Measurements from ENCODE around the gene TMEM203. TPM values are rescaled to one million over a fixed set of nuclear protein-coding genes. Genes with fewer than 3 reads are reported as not detected.
"Not testable (repeated sequence)": the region's sequence is repeated elsewhere in the genome, so short reads cannot be mapped to it uniquely, and the experiment has no call there.

Gene TMEM203
- 37.6 TPM for total RNA-seq

DNA sequence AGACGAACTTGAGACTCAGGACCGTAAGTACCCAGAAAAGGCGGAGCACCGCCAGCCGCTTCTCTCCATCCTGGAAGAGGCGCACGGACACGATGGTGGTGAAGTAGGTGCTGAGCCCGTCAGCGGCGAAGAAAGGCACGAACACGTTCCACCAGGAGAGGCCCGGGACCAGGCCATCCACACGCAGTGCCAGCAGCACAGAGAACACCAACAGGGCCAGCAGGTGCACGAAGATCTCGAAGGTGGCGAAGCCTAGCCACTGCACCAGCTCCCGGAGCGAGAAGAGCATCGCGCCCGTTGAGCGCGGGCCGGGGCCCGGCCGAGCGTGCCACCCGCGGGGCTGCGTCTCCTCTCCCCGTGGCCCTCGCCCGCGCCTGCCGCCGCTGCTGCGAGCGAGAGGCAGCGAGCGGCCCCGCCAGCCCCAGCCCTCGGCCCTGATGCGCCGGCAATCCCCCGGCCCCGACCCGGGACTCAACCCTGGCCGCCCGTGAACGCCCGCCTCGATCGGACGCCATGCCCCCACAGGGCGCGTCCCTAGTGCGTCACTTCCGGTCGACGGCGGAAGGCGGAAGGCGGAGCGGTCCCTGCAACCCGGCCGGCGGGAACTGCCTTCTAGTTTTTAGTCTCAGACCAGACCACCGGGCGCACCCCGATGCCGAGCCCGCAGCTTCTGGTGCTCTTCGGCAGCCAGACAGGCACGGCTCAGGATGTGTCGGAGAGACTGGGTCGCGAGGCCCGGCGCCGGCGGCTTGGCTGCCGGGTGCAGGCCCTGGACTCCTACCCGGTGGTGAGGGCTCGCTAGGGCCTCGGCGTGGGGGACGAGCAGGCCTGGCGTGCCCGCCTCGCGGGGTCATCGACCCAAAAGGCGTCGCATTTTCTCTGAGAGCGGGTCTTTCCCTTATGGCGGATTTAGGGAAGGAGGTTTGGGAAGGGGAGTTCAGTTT, at the start of gene TMEM203, which contains the start of gene NDOR1:
TSS of gene TMEM203 (minus strand) at position 523 of the 944 bp plus-strand sequence. CDS start at position 289, 234 bp downstream.
TSS of gene NDOR1 (plus strand) at position 575 of the 944 bp plus-strand sequence. CDS start at position 653, 78 bp downstream.
- DNase-seq (ENCODE audit: low spot score), result peak; percentile 92

DNA sequence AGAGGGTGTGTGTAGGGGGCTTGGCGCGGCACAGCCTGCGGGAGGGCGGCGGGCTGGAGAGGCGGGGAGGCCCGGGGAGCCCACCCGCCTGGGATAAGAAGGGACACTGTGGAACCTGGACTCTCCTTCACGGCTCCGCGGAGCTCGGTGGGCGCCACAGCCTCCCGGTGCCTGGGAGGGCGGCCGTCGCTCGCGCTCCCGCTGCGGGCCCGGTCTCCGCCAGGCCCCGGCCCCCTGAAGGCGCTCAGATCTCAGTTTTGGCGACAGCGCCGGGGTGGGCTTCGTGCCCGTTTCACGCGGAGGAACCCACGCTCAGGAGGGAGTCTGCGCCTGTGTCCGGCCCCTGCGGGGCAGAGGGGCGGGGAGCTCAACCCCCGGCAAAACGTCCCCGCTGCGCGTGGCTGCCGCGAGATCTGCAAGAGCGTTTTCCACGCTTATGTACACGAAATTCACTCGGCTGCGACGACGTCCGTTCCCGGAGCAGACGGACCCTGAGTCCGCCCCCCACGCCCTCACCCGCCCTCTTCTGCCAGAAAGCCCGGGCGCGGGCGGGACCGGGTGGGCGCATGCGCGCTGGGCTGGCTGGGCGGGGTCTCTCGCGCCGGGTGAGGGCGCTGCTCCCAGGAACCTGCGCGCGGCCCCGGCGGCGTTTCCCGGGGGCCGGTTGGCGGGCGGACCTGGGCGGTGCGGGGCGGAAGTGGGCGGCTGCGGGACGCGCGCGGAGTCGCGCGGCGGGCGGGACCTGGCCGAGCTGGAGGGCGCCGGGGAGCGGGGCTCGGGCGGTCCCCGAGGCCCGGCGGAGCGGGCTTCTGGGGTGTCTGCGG, 49.4 kb upstream of the TMEM203 start, which contains the start of gene NELFB:
TSS of gene NELFB (plus strand) at position 704 of the 824 bp plus-strand sequence.
- DNase-seq (ENCODE audit: low spot score), result peak; percentile 93

- no peak for DNase-seq (ENCODE audit: low spot score)
Measured at GRCh38 chr9:137253717-137254623, 48.5 kb upstream of the TMEM203 start.

- no peak for DNase-seq (ENCODE audit: low spot score)
Measured at GRCh38 chr9:137252555-137253506, 47.4 kb upstream of the TMEM203 start.

DNA sequence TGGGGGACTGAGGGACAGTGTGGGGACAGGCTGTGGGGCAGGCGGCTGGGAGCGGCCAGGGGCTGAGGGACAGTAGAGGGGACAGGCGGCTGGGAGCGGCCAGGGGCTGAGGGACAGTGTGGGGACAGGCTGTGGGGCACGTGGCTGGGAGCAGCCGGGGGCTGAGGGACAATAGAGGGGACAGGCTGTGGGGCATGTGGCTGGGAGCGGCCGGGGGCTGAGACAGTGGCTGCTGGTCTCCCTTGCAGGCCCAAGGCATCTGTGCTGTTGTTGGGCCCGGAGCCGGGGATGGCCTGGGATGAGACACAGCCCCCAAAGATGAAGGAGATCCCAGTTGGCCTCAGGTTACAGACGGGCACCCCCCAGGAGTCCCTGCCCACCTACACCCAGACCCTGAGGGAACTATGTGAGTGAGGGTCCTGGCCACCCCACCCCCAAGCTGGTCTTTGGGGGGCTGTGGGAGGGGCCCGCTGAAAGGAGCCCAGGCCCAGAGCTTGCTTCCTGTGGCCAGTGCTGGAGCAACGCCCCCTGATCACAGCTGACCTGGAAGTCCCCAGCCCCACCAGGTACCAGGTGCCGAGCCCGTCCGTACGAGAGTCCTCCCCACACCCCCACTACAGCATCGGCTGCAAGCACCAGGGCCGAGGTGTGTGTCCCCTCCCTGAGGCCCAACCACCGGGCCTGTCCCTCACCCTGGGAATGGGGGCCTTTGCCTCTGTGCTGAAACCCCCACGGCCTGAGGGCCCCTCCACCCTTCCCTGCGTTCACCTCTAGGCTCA, 46.2 kb upstream of the TMEM203 start:
- DNase-seq (ENCODE audit: low spot score), result no peak

DNA sequence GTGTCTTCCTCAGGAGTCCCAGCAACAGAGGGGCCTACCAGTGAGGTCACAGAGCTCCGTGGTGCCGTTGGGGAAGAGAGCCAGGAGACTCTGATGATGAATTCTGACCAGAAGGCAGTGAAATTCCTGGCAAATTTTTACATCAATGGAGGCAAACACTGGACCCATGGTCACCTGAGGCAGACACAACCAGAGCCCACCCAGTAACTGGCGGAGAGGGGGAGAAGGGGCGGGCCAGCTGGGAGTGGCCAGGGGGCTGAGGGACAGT, 45.7 kb upstream of the TMEM203 start, which contains the start of gene STPG3:
TSS of gene STPG3 (plus strand) at position 93 of the 268 bp plus-strand sequence. CDS start at position 94, 1 bp downstream.
- no peak for DNase-seq (ENCODE audit: low spot score)

DNA sequence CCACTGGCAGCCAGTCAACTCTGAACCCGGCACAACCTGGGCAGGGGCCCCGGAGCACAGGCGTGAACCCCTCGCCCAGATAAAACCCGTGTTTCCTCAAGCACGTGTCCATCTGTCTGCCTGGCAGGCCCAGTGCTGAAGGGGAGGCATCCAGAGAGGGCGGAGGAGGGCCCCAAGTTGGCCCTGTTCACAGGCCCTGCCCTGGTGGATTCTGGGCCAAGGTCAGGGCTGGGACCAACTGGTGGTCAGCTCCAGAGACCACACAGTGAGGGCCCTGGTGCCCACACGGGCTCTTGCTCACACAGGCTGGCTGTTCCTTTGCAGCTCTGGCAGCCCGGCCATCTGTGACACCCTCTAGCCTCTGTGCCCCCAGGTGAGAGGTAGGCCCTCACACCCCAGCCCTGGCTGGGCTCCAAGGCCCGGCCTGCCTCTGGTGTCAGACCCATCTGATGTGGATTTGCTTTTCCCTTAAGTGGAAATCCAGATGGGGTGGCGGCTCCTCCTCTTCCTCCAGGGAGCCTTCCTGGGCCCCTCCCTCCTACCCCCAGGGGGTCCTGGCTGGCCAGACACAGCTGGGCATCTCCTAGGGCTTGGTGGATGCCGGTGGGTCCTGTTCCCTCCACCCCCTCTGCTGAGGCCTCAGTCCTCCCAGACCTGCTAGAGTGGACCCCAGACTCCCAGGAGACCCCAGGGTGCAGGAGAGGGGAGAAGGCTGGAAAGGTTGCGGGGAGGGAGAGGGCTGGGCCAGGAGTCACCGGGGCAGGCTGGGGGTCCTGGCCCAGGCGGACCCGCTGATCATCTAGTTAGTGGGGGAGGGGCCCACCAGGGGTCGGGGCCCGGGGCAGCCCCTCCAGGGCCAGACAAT, 45.1 kb upstream of the TMEM203 start:
- no peak for DNase-seq (ENCODE audit: low spot score)

DNA sequence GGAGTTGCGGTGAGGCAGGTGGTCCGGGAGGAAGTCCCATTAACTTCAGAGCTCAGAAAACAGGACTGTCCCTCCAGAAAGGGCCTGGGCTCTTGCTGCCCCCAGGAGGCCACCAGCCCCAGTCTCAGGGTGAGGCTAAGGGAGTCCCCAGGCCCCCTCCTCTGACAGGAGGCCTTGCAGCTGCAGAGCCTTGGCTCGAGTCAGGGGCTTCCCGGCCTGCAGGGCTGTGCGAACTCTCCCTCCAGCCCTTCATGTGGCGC, 42.4 kb upstream of the TMEM203 start:
- no peak for DNase-seq (ENCODE audit: low spot score)

- no peak for DNase-seq (ENCODE audit: low spot score)
Measured at GRCh38 chr9:137247135-137247915, 41.9 kb upstream of the TMEM203 start.

DNA sequence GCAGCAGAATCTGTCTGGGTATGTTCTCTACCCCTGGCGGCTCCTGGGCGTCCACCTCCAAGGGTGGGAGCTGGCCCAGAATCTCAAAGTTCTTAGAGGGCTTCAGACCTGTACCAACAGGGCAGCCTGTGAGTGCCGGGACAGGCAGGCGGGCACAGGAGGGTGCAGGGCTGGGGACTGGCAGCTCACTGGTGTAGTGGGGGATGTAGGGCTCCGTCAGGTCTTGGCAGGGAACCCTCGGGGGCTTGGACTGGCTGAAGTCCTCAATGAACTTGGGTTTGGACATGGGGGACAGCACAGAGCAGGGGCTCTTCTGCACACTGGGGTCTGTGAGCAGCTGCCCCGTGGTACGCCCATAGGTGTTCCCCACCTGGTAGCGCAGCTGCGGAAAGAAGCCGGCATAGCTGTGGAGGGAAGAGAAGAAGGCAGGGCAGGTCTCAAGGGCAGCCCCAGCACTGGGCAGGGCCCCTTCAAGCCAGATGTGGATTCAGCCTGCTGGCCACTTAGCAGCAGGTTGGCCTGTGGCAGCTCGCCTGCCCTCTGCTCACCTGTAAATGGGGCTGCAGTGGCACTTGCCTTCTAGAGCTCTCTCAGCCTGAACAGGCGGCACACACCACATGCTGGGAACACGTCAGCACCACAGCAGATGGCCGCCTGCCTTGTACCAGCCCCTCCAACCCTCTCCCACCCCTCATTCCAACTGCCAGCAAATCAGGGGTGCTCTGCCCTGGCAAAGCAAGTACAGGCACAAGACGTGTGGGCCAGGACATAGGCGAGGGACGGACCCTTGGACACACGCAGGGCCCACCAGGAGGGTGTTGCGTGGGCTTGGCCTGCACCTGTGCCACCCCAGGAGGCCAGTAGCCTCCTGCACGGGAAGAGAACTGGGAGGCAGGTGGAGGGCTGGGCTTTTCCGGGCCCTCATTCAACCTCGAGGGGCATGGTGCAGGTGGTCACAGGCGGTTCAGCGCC, 40.3 kb upstream of the TMEM203 start:
- no peak for DNase-seq (ENCODE audit: low spot score)

GRCh38 chr9:137244486-137245449, 39.3 kb upstream of the TMEM203 start:
- DNase-seq (ENCODE audit: low spot score), result no peak

DNA sequence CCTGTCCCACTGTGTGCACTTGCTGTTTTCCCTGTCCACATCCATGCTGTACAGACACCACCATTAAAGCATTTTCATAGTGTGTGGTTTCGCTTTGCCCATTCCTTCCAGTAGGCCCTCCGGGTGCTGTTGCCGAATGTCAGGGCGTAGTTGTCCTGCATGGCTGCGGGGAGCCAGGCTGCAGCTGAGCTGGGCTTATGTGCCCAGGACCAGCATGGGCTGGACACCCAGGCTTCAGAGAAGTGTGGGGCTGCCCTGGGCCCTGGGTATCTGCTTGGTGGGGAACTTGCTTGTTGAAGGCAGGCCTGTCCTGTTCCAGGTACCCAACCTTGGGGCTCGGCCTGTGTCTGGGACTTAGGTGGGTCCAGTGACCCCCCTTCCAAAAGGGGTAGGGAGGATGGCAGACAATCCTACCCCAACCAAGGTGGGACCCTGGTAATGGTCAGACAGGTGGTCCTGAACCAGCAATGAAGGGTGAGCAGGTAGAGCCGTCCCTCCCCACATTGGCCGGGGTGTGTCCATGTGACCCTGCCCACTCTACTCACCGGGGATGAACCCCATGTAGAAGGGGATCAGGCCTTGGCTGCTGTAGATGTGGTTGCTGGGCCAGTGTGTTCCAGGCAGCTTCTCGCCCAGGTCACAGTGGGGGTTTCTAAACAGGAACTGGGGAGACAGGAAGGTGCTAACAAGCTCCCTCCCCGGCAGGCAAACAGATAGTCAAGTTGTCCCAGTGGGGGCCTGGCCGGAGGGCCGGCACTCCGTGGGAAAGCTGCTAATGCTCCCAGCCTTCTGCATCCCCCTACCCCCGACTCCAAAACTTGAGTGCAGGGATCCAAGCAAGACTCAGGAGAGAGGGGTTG, 38.4 kb upstream of the TMEM203 start:
- DNase-seq (ENCODE audit: low spot score), result no peak

DNA sequence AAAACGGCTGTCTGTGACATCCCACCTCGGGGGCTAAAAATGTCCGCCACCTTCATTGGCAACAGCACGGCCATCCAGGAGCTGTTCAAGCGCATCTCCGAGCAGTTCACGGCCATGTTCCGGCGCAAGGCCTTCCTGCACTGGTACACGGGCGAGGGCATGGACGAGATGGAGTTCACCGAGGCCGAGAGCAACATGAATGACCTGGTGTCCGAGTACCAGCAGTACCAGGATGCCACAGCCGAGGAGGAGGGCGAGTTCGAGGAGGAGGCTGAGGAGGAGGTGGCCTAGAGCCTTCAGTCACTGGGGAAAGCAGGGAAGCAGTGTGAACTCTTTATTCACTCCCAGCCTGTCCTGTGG, 37.8 kb upstream of the TMEM203 start:
- DNase-seq (ENCODE audit: low spot score), result not testable (repeated sequence)

All from mucosa of gallbladder (tissue), 1 donor.